A673 (cell line): ENCODE measurements around the gene CYP4F2. TPM values are rescaled to one million over a fixed set of nuclear protein-coding genes. Genes with fewer than 3 reads are reported as not detected.

Experiments
- BruUV-seq: library from RNA; stranded (reverse); fragments of 400-500 nt; replicated peaks from 2 replicates; lab custom pipeline; 2021; lab: Mats Ljungman, UMichigan
- CTCF ChIA-PET: fragments of 300-600 bp; sonication (Branson Sonifier 250); formaldehyde crosslinking; loops from one replicate; lab custom pipeline; 2022; ENCODE audit warnings: antibody characterized with exemption; lab: Charles Lee
- POLR2A ChIA-PET: fragments of 300-600 bp; sonication (Branson Sonifier 250); formaldehyde crosslinking; loops from one replicate; lab custom pipeline; 2022; ENCODE audit warnings: antibody characterized with exemption; ENCODE audit not compliant: low non-redundant PET; lab: Charles Lee
- DNase-seq: peaks from one replicate; pipeline ENCODE4 v3.0.0-alpha.2; 2015; ENCODE audit warnings: low spot score
- H3K27ac ChIP-seq: fragments of 200-600 bp; sonication (generic); 2 replicates; pipeline ENCODE4 v1.5.1; 2016; ENCODE audit warnings: mixed run types, low read depth, mild to moderate bottlenecking, mixed read lengths, antibody characterized with exemption, low read length; ENCODE audit not compliant: poor library complexity, severe bottlenecking
- H3K27me3 ChIP-seq: fragments of 200-600 bp; sonication (generic); replicated peaks from 2 replicates; pipeline ENCODE4 v1.6.1; 2017; ENCODE audit warnings: mixed run types, low read depth, mild to moderate bottlenecking, mixed read lengths, antibody characterized with exemption, low read length; ENCODE audit not compliant: insufficient read depth, poor library complexity
- H3K36me3 ChIP-seq: fragments of 200-600 bp; sonication (generic); 2 replicates; pipeline ENCODE4 v1.6.1; 2016; ENCODE audit warnings: mixed run types, mild to moderate bottlenecking, mixed read lengths, antibody characterized with exemption, low read length; ENCODE audit not compliant: insufficient read depth, poor library complexity, severe bottlenecking
- H3K4me1 ChIP-seq: fragments of 200-600 bp; sonication (generic); 2 replicates; pipeline ENCODE4 v1.6.1; 2017; ENCODE audit warnings: mixed run types, mild to moderate bottlenecking, mixed read lengths, antibody characterized with exemption, low read length; ENCODE audit not compliant: insufficient read depth, poor library complexity, severe bottlenecking
- H3K4me3 ChIP-seq: fragments of 200-600 bp; sonication (generic); 2 replicates; pipeline ENCODE4 v1.5.1; 2016; ENCODE audit warnings: low read depth, mixed run types, mild to moderate bottlenecking, mixed read lengths, low read length; ENCODE audit not compliant: poor library complexity, severe bottlenecking
- H3K9me3 ChIP-seq: fragments of 200-600 bp; sonication (generic); 2 replicates; pipeline ENCODE4 v1.6.1; 2016; ENCODE audit warnings: mixed run types, low read depth, mild to moderate bottlenecking, mixed read lengths, antibody characterized with exemption, low read length; ENCODE audit not compliant: poor library complexity, severe bottlenecking
- EZH2 ChIP-seq: fragments of 200-600 bp; sonication (generic); IDR thresholded peaks from 2 replicates; pipeline ENCODE4 v1.6.1; 2017; ENCODE audit warnings: borderline replicate concordance, low read depth, mild to moderate bottlenecking, mixed read lengths, antibody characterized with exemption, low read length; ENCODE audit not compliant: poor library complexity, severe bottlenecking
- intact Hi-C: fragments of 100-400 bp; cut with micrococcal nuclease; formaldehyde crosslinking; loops from one replicate; pipeline ENCODE4 v1.10.0; 2022; ENCODE audit not compliant: unreplicated experiment
- total RNA-seq: library from RNA; stranded (reverse); gene quantifications from 2 replicates; pipeline ENCODE4 v1.2.3, GENCODE V29; 2021
- TF ChIP-seq, protein P1 (sequence below): fragments of 300-800, 200-600 bp; sonication (generic); conservative IDR thresholded peaks from 2 replicates; pipeline ENCODE4 v1.5.1; 2017; ENCODE audit warnings: low read depth, mild to moderate bottlenecking, antibody characterized with exemption, low read length, moderate library complexity, mixed read lengths

The CYP4F2 gene
- total RNA-seq, 1 experiment from 2014 or later, result not detected

GRCh38 chr19:15866636-15867035, 31.2 kb downstream of the CYP4F2 start:
- ChIA-PET POLR2A (no interaction called here), CTCF (no interaction called here)
- TF ChIP-seq EZH2, result no peak
- TF ChIP-seq, protein P1, sequence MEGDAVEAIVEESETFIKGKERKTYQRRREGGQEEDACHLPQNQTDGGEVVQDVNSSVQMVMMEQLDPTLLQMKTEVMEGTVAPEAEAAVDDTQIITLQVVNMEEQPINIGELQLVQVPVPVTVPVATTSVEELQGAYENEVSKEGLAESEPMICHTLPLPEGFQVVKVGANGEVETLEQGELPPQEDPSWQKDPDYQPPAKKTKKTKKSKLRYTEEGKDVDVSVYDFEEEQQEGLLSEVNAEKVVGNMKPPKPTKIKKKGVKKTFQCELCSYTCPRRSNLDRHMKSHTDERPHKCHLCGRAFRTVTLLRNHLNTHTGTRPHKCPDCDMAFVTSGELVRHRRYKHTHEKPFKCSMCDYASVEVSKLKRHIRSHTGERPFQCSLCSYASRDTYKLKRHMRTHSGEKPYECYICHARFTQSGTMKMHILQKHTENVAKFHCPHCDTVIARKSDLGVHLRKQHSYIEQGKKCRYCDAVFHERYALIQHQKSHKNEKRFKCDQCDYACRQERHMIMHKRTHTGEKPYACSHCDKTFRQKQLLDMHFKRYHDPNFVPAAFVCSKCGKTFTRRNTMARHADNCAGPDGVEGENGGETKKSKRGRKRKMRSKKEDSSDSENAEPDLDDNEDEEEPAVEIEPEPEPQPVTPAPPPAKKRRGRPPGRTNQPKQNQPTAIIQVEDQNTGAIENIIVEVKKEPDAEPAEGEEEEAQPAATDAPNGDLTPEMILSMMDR, result no peak
- Histone ChIP-seq H3K27ac (no peak overlapping the region), H3K36me3 (no peaks in the 10 kb centered on the region), H3K4me3 (no peak overlapping the region), H3K4me1 (no peaks in the 10 kb centered on the region), H3K9me3 (no peaks in the 10 kb centered on the region), H3K27me3 (peaks cover 4% of the 10 kb centered on the region)
- DNase-seq, result no peak
- intact Hi-C loops, result loop anchor here (5.0 kb wide), 1 partner anchor 234 kb away; no protein-coding TSS in a partner anchor
- BruUV-seq, result no TSS peak

DNA sequence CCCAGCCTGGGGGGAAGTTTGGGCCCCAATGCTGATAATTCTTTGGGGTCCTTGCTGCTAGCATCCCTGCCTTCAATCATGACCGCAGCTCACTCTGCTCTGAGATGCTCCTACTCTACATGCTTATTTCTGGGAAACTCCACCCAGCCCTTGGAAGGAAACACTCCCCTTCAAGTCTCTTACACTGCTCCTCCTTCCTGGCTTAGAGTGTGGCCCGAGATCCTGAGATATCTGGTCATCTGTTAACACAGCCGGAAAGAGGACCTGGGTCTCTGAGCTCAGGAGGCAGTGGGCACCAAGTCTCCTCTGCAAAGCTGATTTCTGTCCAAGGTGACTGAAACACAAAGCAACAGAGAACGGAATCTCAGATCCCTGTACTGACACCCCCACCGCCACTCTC, 33.0 kb downstream of the CYP4F2 start:
- no TSS peak for BruUV-seq

GRCh38 chr19:15863272-15863671, 34.6 kb downstream of the CYP4F2 start:
- TF ChIP-seq EZH2, result no peak
- TF ChIP-seq, protein P1, result no peak
- ChIA-PET POLR2A (no interaction called here), CTCF (interaction anchor here (0.6 kb wide), 1 partner anchor 1240 kb away, joined by 3 read pairs; no protein-coding TSS in a partner anchor)

More for the DNA sequence above, 33.0 kb downstream of the CYP4F2 start:
- Histone ChIP-seq H3K36me3 (no peaks in the 10 kb centered on the region), H3K9me3 (no peaks in the 10 kb centered on the region), H3K27me3 (peaks cover 4% of the 10 kb centered on the region), H3K4me1 (no peaks in the 10 kb centered on the region), H3K4me3 (no peak overlapping the region), H3K27ac (no peak overlapping the region)
- TF ChIP-seq, protein P1, result no peak
- TF ChIP-seq EZH2, result no peak
- intact Hi-C loops, result loop anchor here (5.0 kb wide), 1 partner anchor 233 kb away; no protein-coding TSS in a partner anchor
- CTCF ChIA-PET, result no interaction called here
- DNase-seq, result no peak
- POLR2A ChIA-PET, result no interaction called here

More at GRCh38 chr19:15863272-15863671, 34.6 kb downstream of the CYP4F2 start:
- no peak overlapping the region for H3K4me3 ChIP-seq
- H3K4me1 ChIP-seq, result no peaks in the 10 kb centered on the region
- no peak overlapping the region for H3K27ac ChIP-seq
- DNase-seq, result no peak
- no TSS peak for BruUV-seq
- peaks cover 4% of the 10 kb centered on the region for H3K27me3 ChIP-seq
- intact Hi-C loops, result no loop called here
- H3K9me3 ChIP-seq, result no peaks in the 10 kb centered on the region
- H3K36me3 ChIP-seq, result no peaks in the 10 kb centered on the region
